Measurements from ENCODE around the gene ATP4A.

DNA sequence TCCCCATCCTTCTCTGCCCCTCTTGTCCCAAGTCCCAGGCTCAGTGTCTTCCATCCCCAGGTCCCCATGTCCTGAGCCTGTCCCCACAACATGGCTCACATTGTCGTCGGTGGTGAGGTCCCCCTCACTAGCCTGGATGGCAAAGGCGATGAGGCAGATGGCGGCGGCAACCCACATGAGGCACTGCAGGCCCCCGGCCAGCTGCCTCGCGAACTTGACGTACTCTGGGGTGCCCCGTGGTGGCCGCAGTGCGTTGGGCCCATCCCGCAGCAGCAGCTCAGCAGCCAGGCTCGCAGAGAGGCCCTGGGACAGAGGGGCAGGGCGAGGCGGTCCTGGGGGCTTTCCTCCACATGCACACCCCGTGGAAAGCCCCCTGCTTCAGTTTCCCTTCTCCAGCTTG, 1.1 kb downstream of the ATP4A start:
- TF ChIP-seq POLR2AphosphoS5 (IDR thresholded peaks at IDR 0.05; ENCODE audit: low read depth, low read length) (no peak), POLR2A (IDR thresholded peaks at IDR 0.05; ENCODE audit: low read depth, low read length) (no peak)

Measured in GM12892 (cell line).